GM23338 (cell line): ENCODE data around the gene TRAF4.
"Not testable (repeated sequence)": the region's sequence is repeated elsewhere in the genome, so short reads cannot be mapped to it uniquely, and the experiment has no call there.

Experiments
- CREB1 ChIP-seq: fragments of 250-450 bp; sonication (Bioruptor Pico); IDR thresholded peaks from 2 replicates; pipeline ENCODE4 v1.5.0; 2020; ENCODE audit warnings: low read depth, mild to moderate bottlenecking, moderate library complexity
- EZH2 ChIP-seq: fragments of 200-600 bp; sonication (generic); IDR thresholded peaks from one replicate; pipeline ENCODE4 v1.8.0; 2017; ENCODE audit warnings: antibody characterized with exemption, mild to moderate bottlenecking, low read depth; ENCODE audit not compliant: unreplicated experiment
- EZH2phosphoT487 ChIP-seq: fragments of 200-600 bp; sonication (generic); IDR thresholded peaks from one replicate; pipeline ENCODE4 v1.8.1; 2018; ENCODE audit warnings: antibody characterized with exemption; ENCODE audit not compliant: unreplicated experiment
- NANOG ChIP-seq: IDR thresholded peaks from 2 replicates; pipeline ENCODE4 v1.6.1; 2016; ENCODE audit warnings: antibody characterized with exemption, borderline replicate concordance
- POLR2AphosphoS5 ChIP-seq: IDR thresholded peaks from 2 replicates; pipeline ENCODE4 v1.6.1; 2016; ENCODE audit warnings: antibody characterized with exemption, low read depth
- STAT1 ChIP-seq: IDR thresholded peaks from one replicate; pipeline ENCODE4 v1.6.1; 2016; ENCODE audit warnings: antibody characterized with exemption; ENCODE audit not compliant: unreplicated experiment
- ZNF331 ChIP-seq: fragments of 250-450 bp; sonication (Bioruptor Pico); IDR thresholded peaks from 2 replicates; pipeline ENCODE4 v1.5.0; 2020; ENCODE audit warnings: low read depth, mild to moderate bottlenecking, moderate library complexity
- TF ChIP-seq, protein P1 (sequence below), 2 experiments: fragments of 200-600 bp in 1 of 2; sonication (generic) in 1 of 2; conservative IDR thresholded peaks; 2 replicates each; pipeline versions ENCODE4 v1.5.1 to v1.6.1; 2016 to 2017; ENCODE audit warnings: antibody characterized with exemption in 2 of 2, low read depth in 2 of 2, mild to moderate bottlenecking in 2 of 2, moderate library complexity in 1 of 2
- TF ChIP-seq, protein P2 (sequence below): IDR thresholded peaks from one replicate; pipeline ENCODE4 v1.6.1; 2018; ENCODE audit warnings: antibody characterized with exemption; ENCODE audit not compliant: unreplicated experiment
- TF ChIP-seq, protein P3 (sequence below): fragments of 250-450 bp; sonication (Bioruptor Pico); IDR thresholded peaks from 2 replicates; pipeline ENCODE4 v1.5.0; 2020; ENCODE audit warnings: mild to moderate bottlenecking, moderate library complexity

DNA sequence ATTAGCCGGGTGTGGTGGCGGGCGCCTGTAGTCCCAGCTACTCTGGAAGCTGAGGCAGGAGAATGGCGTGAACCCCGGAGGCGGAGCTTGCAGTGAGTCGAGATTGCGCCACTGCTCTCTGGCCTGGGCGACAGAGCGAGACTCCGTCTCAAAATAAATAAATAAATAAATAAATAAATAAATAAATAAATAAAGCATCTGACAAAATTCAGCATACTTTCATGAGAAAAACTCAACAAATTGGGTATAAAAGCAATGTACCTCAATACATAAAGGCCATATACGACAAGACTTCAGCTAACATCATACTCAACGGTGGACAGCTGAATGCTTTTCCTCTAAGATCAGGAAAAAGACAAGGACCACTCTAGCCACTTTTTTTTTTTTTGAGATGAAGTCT lies 35.8 kb downstream of the TRAF4 start:
- TF ChIP-seq, protein P1, sequence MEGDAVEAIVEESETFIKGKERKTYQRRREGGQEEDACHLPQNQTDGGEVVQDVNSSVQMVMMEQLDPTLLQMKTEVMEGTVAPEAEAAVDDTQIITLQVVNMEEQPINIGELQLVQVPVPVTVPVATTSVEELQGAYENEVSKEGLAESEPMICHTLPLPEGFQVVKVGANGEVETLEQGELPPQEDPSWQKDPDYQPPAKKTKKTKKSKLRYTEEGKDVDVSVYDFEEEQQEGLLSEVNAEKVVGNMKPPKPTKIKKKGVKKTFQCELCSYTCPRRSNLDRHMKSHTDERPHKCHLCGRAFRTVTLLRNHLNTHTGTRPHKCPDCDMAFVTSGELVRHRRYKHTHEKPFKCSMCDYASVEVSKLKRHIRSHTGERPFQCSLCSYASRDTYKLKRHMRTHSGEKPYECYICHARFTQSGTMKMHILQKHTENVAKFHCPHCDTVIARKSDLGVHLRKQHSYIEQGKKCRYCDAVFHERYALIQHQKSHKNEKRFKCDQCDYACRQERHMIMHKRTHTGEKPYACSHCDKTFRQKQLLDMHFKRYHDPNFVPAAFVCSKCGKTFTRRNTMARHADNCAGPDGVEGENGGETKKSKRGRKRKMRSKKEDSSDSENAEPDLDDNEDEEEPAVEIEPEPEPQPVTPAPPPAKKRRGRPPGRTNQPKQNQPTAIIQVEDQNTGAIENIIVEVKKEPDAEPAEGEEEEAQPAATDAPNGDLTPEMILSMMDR (conservative IDR thresholded peaks at IDR 0.05; ENCODE audit: low read depth in 2 of 2), result not testable (repeated sequence)
- not testable (repeated sequence) for TF ChIP-seq POLR2AphosphoS5; EZH2; NANOG; CREB1 (CRISPR knock-in tag); EZH2phosphoT487; STAT1; ZNF331 (CRISPR knock-in tag)
- TF ChIP-seq, protein P2, sequence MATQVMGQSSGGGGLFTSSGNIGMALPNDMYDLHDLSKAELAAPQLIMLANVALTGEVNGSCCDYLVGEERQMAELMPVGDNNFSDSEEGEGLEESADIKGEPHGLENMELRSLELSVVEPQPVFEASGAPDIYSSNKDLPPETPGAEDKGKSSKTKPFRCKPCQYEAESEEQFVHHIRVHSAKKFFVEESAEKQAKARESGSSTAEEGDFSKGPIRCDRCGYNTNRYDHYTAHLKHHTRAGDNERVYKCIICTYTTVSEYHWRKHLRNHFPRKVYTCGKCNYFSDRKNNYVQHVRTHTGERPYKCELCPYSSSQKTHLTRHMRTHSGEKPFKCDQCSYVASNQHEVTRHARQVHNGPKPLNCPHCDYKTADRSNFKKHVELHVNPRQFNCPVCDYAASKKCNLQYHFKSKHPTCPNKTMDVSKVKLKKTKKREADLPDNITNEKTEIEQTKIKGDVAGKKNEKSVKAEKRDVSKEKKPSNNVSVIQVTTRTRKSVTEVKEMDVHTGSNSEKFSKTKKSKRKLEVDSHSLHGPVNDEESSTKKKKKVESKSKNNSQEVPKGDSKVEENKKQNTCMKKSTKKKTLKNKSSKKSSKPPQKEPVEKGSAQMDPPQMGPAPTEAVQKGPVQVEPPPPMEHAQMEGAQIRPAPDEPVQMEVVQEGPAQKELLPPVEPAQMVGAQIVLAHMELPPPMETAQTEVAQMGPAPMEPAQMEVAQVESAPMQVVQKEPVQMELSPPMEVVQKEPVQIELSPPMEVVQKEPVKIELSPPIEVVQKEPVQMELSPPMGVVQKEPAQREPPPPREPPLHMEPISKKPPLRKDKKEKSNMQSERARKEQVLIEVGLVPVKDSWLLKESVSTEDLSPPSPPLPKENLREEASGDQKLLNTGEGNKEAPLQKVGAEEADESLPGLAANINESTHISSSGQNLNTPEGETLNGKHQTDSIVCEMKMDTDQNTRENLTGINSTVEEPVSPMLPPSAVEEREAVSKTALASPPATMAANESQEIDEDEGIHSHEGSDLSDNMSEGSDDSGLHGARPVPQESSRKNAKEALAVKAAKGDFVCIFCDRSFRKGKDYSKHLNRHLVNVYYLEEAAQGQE, result not testable (repeated sequence)
- TF ChIP-seq, protein P3, sequence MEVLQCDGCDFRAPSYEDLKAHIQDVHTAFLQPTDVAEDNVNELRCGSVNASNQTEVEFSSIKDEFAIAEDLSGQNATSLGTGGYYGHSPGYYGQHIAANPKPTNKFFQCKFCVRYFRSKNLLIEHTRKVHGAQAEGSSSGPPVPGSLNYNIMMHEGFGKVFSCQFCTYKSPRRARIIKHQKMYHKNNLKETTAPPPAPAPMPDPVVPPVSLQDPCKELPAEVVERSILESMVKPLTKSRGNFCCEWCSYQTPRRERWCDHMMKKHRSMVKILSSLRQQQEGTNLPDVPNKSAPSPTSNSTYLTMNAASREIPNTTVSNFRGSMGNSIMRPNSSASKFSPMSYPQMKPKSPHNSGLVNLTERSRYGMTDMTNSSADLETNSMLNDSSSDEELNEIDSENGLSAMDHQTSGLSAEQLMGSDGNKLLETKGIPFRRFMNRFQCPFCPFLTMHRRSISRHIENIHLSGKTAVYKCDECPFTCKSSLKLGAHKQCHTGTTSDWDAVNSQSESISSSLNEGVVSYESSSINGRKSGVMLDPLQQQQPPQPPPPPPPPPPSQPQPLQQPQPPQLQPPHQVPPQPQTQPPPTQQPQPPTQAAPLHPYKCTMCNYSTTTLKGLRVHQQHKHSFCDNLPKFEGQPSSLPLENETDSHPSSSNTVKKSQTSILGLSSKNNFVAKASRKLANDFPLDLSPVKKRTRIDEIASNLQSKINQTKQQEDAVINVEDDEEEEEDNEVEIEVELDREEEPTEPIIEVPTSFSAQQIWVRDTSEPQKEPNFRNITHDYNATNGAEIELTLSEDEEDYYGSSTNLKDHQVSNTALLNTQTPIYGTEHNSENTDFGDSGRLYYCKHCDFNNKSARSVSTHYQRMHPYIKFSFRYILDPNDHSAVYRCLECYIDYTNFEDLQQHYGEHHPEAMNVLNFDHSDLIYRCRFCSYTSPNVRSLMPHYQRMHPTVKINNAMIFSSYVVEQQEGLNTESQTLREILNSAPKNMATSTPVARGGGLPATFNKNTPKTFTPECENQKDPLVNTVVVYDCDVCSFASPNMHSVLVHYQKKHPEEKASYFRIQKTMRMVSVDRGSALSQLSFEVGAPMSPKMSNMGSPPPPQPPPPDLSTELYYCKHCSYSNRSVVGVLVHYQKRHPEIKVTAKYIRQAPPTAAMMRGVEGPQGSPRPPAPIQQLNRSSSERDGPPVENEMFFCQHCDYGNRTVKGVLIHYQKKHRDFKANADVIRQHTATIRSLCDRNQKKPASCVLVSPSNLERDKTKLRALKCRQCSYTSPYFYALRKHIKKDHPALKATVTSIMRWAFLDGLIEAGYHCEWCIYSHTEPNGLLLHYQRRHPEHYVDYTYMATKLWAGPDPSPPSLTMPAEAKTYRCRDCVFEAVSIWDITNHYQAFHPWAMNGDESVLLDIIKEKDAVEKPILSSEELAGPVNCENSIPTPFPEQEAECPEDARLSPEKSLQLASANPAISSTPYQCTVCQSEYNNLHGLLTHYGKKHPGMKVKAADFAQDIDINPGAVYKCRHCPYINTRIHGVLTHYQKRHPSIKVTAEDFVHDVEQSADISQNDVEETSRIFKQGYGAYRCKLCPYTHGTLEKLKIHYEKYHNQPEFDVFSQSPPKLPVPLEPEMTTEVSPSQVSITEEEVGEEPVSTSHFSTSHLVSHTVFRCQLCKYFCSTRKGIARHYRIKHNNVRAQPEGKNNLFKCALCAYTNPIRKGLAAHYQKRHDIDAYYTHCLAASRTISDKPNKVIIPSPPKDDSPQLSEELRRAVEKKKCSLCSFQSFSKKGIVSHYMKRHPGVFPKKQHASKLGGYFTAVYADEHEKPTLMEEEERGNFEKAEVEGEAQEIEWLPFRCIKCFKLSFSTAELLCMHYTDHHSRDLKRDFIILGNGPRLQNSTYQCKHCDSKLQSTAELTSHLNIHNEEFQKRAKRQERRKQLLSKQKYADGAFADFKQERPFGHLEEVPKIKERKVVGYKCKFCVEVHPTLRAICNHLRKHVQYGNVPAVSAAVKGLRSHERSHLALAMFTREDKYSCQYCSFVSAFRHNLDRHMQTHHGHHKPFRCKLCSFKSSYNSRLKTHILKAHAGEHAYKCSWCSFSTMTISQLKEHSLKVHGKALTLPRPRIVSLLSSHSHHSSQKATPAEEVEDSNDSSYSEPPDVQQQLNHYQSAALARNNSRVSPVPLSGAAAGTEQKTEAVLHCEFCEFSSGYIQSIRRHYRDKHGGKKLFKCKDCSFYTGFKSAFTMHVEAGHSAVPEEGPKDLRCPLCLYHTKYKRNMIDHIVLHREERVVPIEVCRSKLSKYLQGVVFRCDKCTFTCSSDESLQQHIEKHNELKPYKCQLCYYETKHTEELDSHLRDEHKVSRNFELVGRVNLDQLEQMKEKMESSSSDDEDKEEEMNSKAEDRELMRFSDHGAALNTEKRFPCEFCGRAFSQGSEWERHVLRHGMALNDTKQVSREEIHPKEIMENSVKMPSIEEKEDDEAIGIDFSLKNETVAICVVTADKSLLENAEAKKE (CRISPR knock-in tag), result not testable (repeated sequence)
